Caco-2 (cell line): ENCODE measurements around the gene TTLL5. TPM values are rescaled to one million over a fixed set of nuclear protein-coding genes. Genes with fewer than 3 reads are reported as not detected.

ENCODE experiments used
- BruUV-seq: library from RNA; stranded (reverse); fragments of 400-500 nt; replicated peaks from 2 replicates; lab custom pipeline; 2021; lab: Mats Ljungman, UMichigan
- CTCF ChIA-PET: fragments of 300-600 bp; sonication (Branson Sonifier 250); formaldehyde crosslinking; loops from one replicate; lab custom pipeline; 2022; ENCODE audit warnings: antibody characterized with exemption; lab: Charles Lee
- POLR2A ChIA-PET: fragments of 300-600 bp; sonication (Branson Sonifier 250); formaldehyde crosslinking; loops from one replicate; lab custom pipeline; 2022; ENCODE audit warnings: antibody characterized with exemption; lab: Charles Lee
- DNase-seq, 2 experiments: peaks; one replicate each; pipeline versions ENCODE4 v3.0.0 to v3.0.0-alpha.2; 2020 to 2022
- H3K27me3 ChIP-seq: replicated peaks from 2 replicates; pipeline ENCODE4 v1.6.0; 2011; ENCODE audit warnings: low read length; ENCODE audit not compliant: control insufficient read depth, insufficient read depth
- H3K36me3 ChIP-seq: 2 replicates; pipeline ENCODE4 v1.5.1; 2011; ENCODE audit warnings: low read length; ENCODE audit not compliant: control insufficient read depth, insufficient read depth
- H3K4me1 ChIP-seq: fragments of 250-450 bp; sonication (Bioruptor Pico); 2 replicates; pipeline ENCODE4 v1.5.1; 2020; ENCODE audit warnings: mild to moderate bottlenecking
- H3K4me3 ChIP-seq: 2 replicates; pipeline ENCODE4 v1.5.1; 2011; ENCODE audit warnings: low read depth, mild to moderate bottlenecking, control low read depth, low read length
- H3K9me3 ChIP-seq: fragments of 250-450 bp; sonication (Bioruptor Pico); 2 replicates; pipeline ENCODE4 v1.5.1; 2020; ENCODE audit warnings: mild to moderate bottlenecking, moderate library complexity
- H3K27ac Mint-ChIP-seq: one replicate; pipeline ENCODE4 v1.8.0; 2022; ENCODE audit warnings: mixed read lengths; ENCODE audit not compliant: unreplicated experiment
- H3K27me3 Mint-ChIP-seq: one replicate; pipeline ENCODE4 v1.8.0; 2022; ENCODE audit warnings: mixed read lengths; ENCODE audit not compliant: insufficient read depth, unreplicated experiment
- H3K36me3 Mint-ChIP-seq: one replicate; pipeline ENCODE4 v1.8.0; 2022; ENCODE audit warnings: mild to moderate bottlenecking, mixed read lengths; ENCODE audit not compliant: insufficient read depth, unreplicated experiment
- H3K4me1 Mint-ChIP-seq: one replicate; pipeline ENCODE4 v1.8.0; 2022; ENCODE audit warnings: low read depth, mixed read lengths; ENCODE audit not compliant: unreplicated experiment
- H3K4me3 Mint-ChIP-seq: one replicate; pipeline ENCODE4 v1.8.0; 2022; ENCODE audit warnings: mild to moderate bottlenecking, moderate library complexity, mixed read lengths; ENCODE audit not compliant: unreplicated experiment
- H3K9me3 Mint-ChIP-seq: one replicate; pipeline ENCODE4 v1.8.0; 2022; ENCODE audit warnings: mixed read lengths; ENCODE audit not compliant: unreplicated experiment
- intact Hi-C: fragments of 100-400 bp; cut with micrococcal nuclease; formaldehyde crosslinking; loops from one replicate; pipeline ENCODE4 v1.10.0; 2022; ENCODE audit not compliant: unreplicated experiment
- total RNA-seq: library from RNA; stranded (reverse); gene quantifications from 2 replicates; pipeline ENCODE4 v1.2.3, GENCODE V29; 2022
- TF ChIP-seq, protein P1 (sequence below), 2 experiments: fragments of 200-600 bp in 1 of 2; IDR thresholded peaks; 1 replicate in 1 of 2; 2 replicates in 1 of 2; pipeline versions ENCODE4 v1.5.1 to v1.8.0; 2011 to 2022; ENCODE audit warnings: antibody characterized with exemption in 1 of 2, control low read depth in 1 of 2, inconsistent platforms in 1 of 2, low read depth in 1 of 2, low read length in 1 of 2, mild to moderate bottlenecking in 1 of 2, moderate library complexity in 1 of 2; ENCODE audit not compliant: insufficient read depth in 1 of 2, severe bottlenecking in 1 of 2, unreplicated experiment in 1 of 2

TTLL5 gene
- total RNA-seq, 1 experiment from 2014 or later = 38.2 TPM

DNA sequence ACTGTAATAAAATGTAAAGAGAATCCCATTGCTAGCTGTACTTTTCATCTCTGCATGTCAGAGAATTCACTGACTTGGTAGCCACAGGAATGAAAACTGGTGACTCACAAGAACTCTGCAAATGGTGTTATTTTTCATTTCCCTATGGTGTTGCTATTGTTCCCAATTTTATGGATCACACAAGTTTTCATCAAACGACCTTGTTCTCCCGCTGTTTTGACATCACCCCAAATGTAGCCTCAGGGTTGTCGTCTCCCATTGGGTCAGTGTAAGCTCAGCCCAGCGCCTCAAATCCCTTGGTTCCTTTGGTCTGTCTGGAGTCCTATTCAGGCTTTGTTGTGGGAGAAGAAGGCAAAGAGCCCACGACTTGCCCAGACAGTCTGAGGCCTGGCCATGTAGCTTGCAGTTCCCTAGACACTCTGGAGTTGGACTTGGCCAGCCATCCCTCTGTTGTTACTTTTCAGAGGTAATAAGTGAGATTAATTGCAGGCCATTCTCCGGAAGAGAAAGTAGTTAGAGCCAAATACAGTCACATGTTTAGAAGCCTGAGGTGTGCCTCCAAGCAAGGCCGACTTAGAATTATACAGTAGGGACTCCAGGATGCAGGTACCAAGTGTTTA lies 161.6 kb downstream of the TTLL5 start:
- TF ChIP-seq, protein P1, sequence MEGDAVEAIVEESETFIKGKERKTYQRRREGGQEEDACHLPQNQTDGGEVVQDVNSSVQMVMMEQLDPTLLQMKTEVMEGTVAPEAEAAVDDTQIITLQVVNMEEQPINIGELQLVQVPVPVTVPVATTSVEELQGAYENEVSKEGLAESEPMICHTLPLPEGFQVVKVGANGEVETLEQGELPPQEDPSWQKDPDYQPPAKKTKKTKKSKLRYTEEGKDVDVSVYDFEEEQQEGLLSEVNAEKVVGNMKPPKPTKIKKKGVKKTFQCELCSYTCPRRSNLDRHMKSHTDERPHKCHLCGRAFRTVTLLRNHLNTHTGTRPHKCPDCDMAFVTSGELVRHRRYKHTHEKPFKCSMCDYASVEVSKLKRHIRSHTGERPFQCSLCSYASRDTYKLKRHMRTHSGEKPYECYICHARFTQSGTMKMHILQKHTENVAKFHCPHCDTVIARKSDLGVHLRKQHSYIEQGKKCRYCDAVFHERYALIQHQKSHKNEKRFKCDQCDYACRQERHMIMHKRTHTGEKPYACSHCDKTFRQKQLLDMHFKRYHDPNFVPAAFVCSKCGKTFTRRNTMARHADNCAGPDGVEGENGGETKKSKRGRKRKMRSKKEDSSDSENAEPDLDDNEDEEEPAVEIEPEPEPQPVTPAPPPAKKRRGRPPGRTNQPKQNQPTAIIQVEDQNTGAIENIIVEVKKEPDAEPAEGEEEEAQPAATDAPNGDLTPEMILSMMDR (IDR thresholded peaks at IDR 0.05; ENCODE audit: insufficient read depth in 1 of 2, low read depth in 1 of 2, low read length in 1 of 2, severe bottlenecking in 1 of 2, unreplicated experiment in 1 of 2) = no peak
- H3K36me3 Mint-ChIP-seq = peaks cover 25% of the 10 kb centered on the region
- H3K9me3 ChIP-seq = no peaks in the 10 kb centered on the region
- POLR2A ChIA-PET = interaction anchor here (0.9 to 2.0 kb wide), 3 partner anchors 9 to 49 kb away, joined by 4 to 14 read pairs (median 9); no protein-coding TSS in a partner anchor
- H3K36me3 ChIP-seq = peaks cover 3% of the 10 kb centered on the region
- H3K27me3 Mint-ChIP-seq = no peaks in the 10 kb centered on the region
- H3K4me3 ChIP-seq = no peak overlapping the region
- peak overlapping the region; percentile 71 for H3K27ac Mint-ChIP-seq
- no peaks in the 10 kb centered on the region for H3K27me3 ChIP-seq
- no peaks in the 10 kb centered on the region for H3K9me3 Mint-ChIP-seq
- H3K4me1 Mint-ChIP-seq = peaks cover 38% of the 10 kb centered on the region
- no TSS peak for BruUV-seq
- no peak for DNase-seq
- H3K4me1 ChIP-seq = peaks cover 64% of the 10 kb centered on the region
- CTCF ChIA-PET = interaction anchor here (0.9 to 1.3 kb wide), 9 partner anchors 9 to 160 kb away, joined by 3 to 17 read pairs (median 6); no protein-coding TSS in a partner anchor
- intact Hi-C loops = loop anchor here (1.0 kb wide), 1 partner anchor 10 kb away; no protein-coding TSS in a partner anchor
- H3K4me3 Mint-ChIP-seq = peak overlapping the region; percentile 8

DNA sequence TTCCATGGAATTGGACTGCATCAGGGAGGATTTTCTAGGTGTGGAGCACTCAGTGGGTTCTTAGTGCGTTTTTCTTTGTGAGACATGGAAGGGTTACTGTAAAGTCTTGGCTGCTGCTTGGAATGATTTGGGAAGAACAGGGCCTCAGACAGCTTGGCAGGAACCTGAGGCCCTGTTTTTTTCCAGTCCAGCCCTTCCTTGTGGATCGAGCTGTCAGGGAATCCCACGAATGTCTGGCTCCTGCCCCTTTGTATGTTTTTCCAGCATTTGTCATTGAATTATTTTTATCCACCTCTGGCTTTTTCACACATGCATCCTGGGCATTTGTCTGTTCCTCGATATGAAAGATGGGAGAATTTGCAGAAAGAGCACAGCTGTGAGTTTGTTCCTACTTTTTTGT lies 162.3 kb downstream of the TTLL5 start:
- Histone ChIP-seq H3K36me3 (peaks cover 3% of the 10 kb centered on the region), H3K27me3 (no peaks in the 10 kb centered on the region), H3K4me3 (no peak overlapping the region), H3K9me3 (no peaks in the 10 kb centered on the region), H3K4me1 (peaks cover 64% of the 10 kb centered on the region)
- peak overlapping the region; percentile 71 for H3K27ac Mint-ChIP-seq
- BruUV-seq = no TSS peak
- H3K36me3 Mint-ChIP-seq = peaks cover 25% of the 10 kb centered on the region
- no peak overlapping the region for H3K4me3 Mint-ChIP-seq
- H3K4me1 Mint-ChIP-seq = peaks cover 38% of the 10 kb centered on the region
- ChIA-PET CTCF (interaction anchor here (0.9 kb wide), 1 partner anchor 159 kb away, joined by 4 read pairs; no protein-coding TSS in a partner anchor), POLR2A (interaction anchor here (2.0 kb wide), 1 partner anchor 8 kb away, joined by 14 read pairs; no protein-coding TSS in a partner anchor)
- H3K27me3 Mint-ChIP-seq = no peaks in the 10 kb centered on the region
- TF ChIP-seq, protein P1 (IDR thresholded peaks at IDR 0.05; ENCODE audit: insufficient read depth in 1 of 2, low read depth in 1 of 2, low read length in 1 of 2, severe bottlenecking in 1 of 2, unreplicated experiment in 1 of 2) = no peak
- H3K9me3 Mint-ChIP-seq = no peaks in the 10 kb centered on the region
- intact Hi-C loops = no loop called here
- DNase-seq = no peak

DNA sequence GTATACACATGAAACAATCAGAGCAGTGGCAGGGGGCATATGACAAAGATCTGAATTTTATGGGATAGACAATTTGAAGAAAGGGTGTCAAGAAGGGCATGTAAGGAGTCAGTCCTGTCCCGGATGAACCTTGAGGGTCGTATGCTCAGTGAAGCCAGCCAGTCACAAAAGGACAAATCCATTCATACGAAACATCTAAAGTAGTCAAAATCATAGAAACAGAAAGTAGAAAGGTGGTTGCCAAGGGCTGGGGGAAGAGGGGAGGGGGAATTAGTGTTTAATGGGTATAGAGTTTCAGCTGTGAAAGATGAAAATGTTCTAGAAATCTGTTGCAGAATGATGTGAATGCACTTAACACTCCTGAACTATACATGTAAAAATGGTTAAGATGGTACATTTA lies 163.3 kb downstream of the TTLL5 start:
- POLR2A ChIA-PET = no interaction called here
- Mint-ChIP-seq H3K36me3 (peaks cover 29% of the 10 kb centered on the region), H3K4me1 (peaks cover 38% of the 10 kb centered on the region), H3K4me3 (no peak overlapping the region), H3K9me3 (no peaks in the 10 kb centered on the region), H3K27me3 (no peaks in the 10 kb centered on the region), H3K27ac (peak overlapping the region; percentile 18)
- CTCF ChIA-PET = no interaction called here
- no TSS peak for BruUV-seq
- Histone ChIP-seq H3K4me1 (peaks cover 64% of the 10 kb centered on the region), H3K9me3 (no peaks in the 10 kb centered on the region), H3K4me3 (no peak overlapping the region), H3K27me3 (no peaks in the 10 kb centered on the region), H3K36me3 (peaks cover 3% of the 10 kb centered on the region)
- intact Hi-C loops = no loop called here
- no peak for DNase-seq
- TF ChIP-seq, protein P1 (IDR thresholded peaks at IDR 0.05; ENCODE audit: insufficient read depth in 1 of 2, low read depth in 1 of 2, low read length in 1 of 2, severe bottlenecking in 1 of 2, unreplicated experiment in 1 of 2) = no peak
